Testis (tissue), 2 donors: ENCODE measurements around the gene ABHD12.

ENCODE experiments used
- POLR2A ChIP-seq: fragments of 450-650 bp; IDR thresholded peaks from one replicate; pipeline ENCODE4 v1.6.1; 2017; ENCODE audit warnings: antibody characterized with exemption, mild to moderate bottlenecking, moderate library complexity
- TF ChIP-seq, protein P1 (sequence below), 3 experiments: fragments of 450-650 bp in 2 of 3; fragments of 200-600 bp in 1 of 3; sonication (generic) in 1 of 3; IDR thresholded peaks; one replicate each; pipeline ENCODE4 v1.5.1; 2016 to 2019; ENCODE audit warnings: antibody characterized with exemption in 3 of 3, mild to moderate bottlenecking in 2 of 3, moderate library complexity in 1 of 3

DNA sequence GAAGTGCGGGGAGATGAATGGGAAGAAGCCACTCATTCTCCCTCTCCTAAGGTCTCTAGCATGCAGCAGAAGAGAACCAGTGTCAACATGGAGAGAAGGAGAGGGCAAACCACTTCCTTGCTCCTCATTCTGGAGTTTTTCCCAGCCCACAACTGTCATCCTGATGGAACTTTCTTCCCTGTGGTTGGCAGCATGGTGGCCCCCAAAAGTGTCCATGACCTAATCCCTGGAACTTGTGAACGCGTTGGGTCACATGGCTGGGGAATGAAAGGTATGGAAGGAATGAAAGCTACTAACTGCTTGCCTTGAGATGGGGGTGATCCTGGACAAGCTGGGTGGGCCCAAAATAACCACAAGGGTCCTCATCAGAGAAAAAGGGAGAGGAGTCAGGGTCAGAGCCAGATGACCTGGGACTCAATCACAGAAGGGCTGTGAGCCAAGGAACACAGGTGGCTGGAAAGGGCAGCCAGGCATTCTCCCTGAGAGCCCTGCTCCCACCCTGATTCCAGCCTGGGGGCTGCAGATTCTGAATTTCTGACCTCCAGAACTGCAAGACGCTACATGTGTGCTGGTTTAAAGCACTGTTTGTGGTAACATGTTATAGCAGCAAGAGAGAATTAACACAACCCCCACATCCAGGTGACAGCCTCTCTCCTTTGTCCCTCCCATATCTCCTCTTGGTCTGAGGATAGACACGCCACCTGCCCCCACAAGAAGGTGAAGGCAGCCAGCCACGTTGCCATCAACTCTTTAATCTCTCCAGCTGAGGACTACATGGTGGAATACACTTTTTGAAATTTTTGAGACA lies 79.5 kb downstream of the ABHD12 start:
- TF ChIP-seq, protein P1, sequence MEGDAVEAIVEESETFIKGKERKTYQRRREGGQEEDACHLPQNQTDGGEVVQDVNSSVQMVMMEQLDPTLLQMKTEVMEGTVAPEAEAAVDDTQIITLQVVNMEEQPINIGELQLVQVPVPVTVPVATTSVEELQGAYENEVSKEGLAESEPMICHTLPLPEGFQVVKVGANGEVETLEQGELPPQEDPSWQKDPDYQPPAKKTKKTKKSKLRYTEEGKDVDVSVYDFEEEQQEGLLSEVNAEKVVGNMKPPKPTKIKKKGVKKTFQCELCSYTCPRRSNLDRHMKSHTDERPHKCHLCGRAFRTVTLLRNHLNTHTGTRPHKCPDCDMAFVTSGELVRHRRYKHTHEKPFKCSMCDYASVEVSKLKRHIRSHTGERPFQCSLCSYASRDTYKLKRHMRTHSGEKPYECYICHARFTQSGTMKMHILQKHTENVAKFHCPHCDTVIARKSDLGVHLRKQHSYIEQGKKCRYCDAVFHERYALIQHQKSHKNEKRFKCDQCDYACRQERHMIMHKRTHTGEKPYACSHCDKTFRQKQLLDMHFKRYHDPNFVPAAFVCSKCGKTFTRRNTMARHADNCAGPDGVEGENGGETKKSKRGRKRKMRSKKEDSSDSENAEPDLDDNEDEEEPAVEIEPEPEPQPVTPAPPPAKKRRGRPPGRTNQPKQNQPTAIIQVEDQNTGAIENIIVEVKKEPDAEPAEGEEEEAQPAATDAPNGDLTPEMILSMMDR (IDR thresholded peaks at IDR 0.05): no peak
- TF ChIP-seq POLR2A: no peak
